Testis (tissue), 2 donors: ENCODE measurements around the gene SMAD3.

Source experiments
- POLR2A ChIP-seq: fragments of 450-650 bp; IDR thresholded peaks from one replicate; pipeline ENCODE4 v1.6.1; 2017; ENCODE audit warnings: antibody characterized with exemption, mild to moderate bottlenecking, moderate library complexity
- TF ChIP-seq, protein P1 (sequence below), 3 experiments: fragments of 450-650 bp in 2 of 3; fragments of 200-600 bp in 1 of 3; sonication (generic) in 1 of 3; IDR thresholded peaks; one replicate each; pipeline ENCODE4 v1.5.1; 2016 to 2019; ENCODE audit warnings: antibody characterized with exemption in 3 of 3, mild to moderate bottlenecking in 2 of 3, moderate library complexity in 1 of 3

DNA sequence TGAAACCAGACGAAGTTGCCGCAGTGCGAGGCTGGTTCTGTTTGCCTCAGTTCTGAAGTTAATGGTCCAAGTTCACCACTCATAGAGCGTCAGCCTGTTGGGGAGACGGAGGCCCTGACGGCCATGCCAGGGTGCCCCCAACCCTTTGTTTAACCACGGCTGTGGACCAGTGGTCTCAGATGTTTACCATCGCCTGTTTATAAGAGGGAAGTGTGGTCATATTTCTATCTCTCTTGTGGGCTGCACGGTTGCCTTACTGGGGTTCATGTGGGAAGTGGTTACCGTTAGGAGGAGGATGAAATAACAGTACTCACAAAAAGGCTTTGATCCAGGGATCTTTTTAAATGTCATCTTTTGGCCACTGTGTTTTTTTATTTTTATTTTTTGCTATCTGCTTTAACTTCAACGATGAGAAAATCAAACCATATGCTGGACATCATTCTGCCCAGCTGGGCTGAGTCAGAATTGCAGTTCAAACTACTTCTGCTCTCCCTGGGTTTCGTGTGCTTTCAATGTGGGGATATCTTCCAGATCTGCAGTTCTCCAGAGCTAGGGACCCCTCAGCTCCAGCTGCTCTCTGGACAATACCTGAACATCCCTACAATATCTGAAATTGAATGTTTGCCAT is 17.8 kb downstream of the SMAD3 start:
- TF ChIP-seq, protein P1, sequence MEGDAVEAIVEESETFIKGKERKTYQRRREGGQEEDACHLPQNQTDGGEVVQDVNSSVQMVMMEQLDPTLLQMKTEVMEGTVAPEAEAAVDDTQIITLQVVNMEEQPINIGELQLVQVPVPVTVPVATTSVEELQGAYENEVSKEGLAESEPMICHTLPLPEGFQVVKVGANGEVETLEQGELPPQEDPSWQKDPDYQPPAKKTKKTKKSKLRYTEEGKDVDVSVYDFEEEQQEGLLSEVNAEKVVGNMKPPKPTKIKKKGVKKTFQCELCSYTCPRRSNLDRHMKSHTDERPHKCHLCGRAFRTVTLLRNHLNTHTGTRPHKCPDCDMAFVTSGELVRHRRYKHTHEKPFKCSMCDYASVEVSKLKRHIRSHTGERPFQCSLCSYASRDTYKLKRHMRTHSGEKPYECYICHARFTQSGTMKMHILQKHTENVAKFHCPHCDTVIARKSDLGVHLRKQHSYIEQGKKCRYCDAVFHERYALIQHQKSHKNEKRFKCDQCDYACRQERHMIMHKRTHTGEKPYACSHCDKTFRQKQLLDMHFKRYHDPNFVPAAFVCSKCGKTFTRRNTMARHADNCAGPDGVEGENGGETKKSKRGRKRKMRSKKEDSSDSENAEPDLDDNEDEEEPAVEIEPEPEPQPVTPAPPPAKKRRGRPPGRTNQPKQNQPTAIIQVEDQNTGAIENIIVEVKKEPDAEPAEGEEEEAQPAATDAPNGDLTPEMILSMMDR (IDR thresholded peaks at IDR 0.05), result no peak
- no peak for TF ChIP-seq POLR2A
